Suppressor macrophage treated with lipopolysaccharide for 1 hour (primary cell): ENCODE data around the gene GCNT1.
A peak's percentile ranks its signal among the peaks of the same experiment; 100 is the strongest.
"Not testable (repeated sequence)": the region's sequence is repeated elsewhere in the genome, so short reads cannot be mapped to it uniquely, and the experiment has no call there.

Experiments
- DNase-seq, 3 donors: peaks; one replicate each; pipeline ENCODE4 v3.0.0-alpha.2; 2020 to 2022

GCNT1 gene

DNA sequence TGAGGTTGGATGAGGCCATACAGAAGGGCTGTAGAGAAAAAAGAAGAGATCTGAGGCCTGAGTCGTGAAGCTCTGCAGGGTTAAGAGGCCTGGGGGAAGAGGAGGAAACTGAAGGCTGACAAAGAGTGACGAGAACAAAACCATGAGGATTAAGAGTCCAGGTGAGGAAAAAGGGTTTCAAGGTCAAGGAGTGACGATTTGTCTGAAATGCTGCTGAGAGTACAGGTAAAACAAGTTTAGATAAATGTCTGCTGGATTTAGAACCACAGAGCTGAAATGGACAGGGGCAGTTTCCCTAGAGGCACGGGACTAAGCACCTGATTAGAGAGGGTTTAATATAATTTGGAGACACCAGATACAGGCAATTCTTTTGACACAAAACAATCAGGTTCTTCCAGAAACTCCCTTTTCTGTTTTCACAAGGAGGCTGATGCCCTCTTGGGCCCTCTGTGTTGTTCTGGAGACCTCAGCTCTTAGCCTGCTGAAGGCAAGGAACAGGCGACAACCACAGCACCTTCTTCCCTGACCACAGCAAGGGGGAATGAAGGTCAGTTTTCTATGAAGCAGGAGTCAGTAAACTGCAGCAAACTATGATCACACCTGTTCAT, 14.6 kb upstream of the GCNT1 start:
- DNase-seq, result no peak

DNA sequence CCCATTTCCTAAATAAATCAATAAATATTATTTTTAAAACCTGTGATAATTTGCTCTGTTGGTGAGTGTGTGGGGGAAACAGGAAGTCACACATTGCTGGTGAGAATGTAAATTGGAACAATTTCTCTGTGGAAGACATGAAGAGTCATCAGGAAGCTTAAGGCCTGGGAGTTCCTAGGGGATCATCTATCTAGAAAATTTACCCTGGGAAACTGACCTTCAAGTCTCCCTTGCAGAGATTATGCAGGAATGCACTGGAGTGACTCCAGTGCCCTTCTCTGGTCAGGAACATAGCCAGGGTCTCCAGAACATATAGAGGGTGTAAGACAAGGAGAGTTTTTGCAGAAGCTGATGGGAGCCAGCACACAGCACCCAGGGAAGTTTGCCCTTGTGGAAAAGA, 13.0 kb upstream of the GCNT1 start:
- no peak for DNase-seq

DNA sequence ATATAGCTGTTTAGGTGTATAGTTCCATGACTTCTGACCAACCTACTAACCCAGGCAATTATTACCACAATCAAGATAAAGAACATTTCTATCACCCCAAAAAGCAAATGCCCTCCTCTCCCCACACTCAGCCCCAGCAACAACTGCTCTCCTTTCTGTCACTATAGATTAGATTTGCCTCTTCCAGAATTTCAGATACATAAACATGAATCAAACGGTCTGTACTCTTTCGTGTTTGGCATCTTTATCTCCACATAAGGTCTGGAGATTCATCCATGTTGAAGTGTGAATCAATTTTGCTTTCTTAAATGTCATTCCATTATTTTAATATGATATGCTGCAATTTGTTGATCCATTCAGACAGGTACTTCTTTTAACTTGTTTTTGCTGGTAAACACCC, 10.5 kb upstream of the GCNT1 start:
- no peak for DNase-seq

DNA sequence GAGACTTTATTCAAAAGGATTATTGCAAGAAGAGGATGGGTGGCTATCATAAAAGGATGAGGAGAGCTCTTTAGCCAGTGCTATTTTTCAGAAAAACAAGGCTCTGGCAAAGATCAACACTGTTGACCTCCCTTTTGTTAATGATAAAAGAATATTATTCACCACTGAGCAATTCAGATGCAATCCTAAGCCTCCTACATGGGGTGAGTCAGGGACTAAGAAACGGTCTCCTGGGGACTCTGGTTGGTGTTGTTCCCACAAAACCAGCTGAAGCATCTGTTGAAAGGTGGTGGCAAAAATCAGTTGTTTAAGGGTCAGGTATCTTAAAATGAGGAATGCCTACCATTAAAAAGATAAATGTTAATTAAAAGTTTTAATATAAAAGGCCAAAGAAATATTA, 7.7 kb upstream of the GCNT1 start:
- peak in 2 of 3 donors; percentile 38 to 47 for DNase-seq

DNA sequence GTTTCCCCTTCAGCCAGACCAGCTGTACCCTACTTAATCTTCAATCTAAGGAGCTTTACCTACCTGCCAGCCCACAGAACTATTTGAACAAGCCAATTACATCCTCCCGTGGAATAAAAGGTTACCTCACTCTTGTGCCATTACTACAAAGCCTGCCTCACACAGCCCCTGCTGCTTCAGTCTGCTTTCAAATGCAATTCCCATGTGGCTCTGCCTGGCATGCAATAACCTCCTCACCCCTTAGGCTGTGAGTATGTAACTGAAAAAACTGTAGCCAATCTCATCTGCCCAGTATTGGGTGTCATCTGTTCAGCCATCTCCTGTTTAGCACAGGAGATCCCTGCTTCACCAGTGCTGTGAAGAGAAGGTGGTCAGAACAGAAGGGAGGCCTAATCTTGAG, 6.1 kb upstream of the GCNT1 start:
- no peak for DNase-seq

DNA sequence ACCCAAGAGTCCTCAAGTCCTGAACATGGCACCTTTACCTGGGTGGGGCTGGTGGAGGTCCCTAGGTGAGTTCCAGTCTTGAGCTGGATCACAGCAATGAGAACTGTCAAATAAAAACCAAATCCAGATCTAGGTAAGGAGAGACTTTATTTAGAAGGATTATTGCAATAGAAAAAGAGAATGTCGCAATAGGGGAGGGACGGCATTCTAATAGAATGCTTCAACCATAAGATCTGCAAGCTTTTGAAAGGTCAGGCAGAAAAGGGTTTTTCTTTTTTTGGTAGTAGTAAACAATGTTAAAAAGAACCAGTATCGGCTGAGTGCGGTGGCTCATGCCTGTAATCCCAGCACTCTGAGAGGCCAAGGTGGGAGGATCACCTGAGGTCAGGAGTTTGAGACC, 5.2 kb upstream of the GCNT1 start:
- peak in 1 of 3 donors; percentile 40 for DNase-seq

DNA sequence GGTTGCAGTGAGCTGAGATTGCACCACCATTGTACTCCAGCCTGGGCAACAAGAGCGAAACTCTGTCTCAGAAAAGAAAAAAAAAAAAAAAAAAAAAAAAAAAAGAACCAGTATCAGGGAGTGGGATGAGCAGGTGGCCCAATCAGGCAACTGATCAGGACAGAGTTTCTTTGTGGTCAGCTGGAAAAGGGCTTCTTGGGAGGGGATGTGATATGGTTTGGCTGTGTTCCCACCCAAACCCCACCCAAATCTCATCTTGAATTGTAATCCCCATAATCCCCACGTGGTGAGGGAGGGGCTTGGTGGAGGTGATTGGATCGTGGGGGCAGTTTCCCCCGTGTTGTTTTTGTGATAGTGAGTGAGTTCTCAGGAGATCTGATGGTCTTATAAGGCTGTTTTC, 4.7 kb upstream of the GCNT1 start:
- DNase-seq, result no peak

DNA sequence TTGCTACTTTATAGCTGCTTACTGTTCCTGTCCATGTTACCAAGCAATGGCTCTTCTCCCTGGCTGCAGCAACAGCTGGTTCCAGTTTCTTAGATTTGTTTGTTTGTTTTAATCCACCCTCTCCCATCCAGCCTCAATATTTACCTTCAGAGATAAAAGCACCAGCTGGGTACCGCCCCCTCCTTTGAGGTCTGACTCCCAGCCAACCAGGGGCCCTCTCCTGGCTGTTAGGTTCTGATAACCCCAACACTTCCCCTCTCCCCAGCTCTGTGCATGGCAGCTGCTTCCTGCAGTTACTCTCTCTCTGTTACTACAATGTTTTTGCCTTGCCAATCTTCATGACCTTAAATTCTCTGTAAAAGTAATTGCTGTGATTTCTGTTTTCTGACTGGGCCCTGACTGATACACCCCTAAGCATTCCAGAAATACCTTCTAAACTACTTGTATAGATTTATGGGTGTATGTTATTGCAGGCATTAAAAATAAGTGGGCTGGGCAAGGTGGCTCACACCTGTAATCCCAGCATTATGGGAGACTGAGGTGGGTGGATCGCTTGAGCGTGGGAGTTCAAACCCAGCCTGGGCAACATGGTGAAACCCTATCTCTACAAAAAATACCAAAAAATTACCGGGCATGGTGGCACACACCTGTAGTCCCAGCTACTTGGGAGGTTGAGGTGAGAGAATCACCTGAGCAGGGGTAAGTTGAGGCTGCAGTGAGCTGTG, 2.6 kb upstream of the GCNT1 start:
- DNase-seq, result peak in 1 of 3 donors; percentile 44

DNA sequence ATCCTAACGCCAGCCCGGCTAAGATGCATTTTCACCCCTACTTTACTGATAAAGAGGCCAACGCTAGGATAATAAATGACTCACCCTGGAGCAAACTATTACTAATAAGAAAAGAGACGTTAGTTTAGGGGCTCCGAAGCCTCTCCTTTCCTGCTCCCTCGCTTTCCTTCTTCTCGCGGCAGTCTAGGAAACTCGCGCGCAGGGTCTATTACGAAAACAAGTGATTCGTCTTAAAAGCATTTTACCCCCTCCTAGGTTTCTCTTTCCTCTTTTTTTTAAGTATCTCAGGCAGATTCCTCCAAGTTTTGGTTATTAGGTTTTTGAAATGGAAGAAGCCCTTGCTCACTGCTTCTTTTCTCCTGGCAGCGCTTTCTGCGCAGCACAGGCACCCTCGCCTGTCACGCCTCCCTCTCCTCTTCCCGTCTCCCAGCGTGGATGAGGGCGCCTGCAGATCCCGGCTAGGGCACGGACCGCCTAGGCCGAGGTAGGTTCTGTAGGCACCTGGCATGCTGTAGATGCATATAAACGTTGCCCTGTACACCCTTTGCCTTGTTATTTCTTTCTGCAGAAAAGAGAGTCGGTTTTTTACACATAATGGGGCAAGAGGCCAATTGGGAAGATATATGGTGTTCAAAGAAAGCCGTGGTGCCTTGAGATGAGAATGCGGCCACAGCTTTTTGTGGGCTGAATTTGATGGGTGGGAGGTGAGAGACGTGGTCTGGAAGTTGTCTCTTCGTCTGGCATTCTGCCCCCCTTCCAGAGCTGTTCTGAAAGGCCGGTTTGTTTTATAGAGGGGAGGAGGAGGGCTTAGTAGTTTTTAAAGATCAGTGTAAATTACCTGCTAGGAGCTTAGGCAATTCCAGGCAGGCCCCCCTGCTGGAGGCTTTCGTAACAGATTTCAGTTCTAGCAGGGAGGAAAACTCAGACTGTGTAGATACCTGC, 983 bp downstream of the GCNT1 start:
- DNase-seq, result peak; percentile 63 to 68 (median 67)

DNA sequence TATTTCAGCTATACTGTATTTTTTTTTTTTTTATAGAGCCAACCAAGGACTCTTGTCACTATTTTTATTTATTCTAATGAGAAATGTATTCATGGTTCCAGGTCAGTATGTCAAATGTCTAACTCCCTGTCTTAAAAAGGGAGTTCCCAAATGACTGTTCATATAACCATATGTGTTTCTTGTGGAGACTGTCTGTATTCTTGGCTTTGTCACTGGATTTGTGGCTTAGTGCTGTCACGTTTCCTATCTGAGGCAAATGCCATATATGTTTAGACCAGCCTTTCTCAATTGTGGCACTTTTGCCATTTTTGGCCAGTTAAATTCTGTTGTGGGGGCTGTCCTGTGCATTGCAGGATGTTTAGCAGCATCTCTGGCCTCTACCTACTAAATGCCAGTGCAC, 3.1 kb downstream of the GCNT1 start:
- peak in 2 of 3 donors; percentile 46 to 62 for DNase-seq

DNA sequence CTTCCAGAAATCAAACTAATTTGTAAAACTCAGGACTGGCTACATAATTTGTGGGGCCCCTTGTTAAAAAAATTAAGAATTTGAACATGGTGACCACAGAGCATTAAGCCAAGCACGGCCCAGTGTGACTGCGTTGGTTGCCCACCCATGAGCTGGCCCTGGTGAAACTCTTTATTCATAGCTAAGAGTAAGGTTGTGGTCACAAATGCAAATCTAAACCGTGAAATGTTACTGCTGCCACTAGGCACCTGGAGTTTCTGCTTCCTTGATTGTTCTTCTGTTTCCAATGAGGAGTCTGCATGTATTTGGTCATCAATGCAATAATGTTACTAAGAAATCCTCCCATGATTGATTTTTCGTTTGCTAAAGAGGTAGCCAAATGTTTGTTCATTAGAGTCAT, 4.2 kb downstream of the GCNT1 start:
- no peak for DNase-seq

DNA sequence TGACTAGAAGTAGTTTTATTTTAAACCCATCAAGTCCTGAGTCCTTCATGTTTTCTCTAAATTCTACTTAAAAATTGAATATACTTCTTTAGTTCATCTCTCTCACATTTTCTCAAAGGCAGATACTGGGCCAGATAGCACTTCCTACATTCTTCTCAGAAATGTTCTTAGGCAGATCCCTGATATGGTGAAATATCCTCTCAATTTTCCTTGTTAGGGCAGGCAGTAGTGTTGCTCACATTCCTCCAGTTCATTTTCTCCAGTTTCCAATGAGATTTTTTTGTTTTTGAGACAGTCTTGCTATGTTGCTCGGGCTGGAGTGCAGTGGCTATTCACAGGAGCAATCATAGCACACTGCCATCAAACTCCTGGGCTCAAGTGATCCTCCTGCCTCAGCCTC, 5.7 kb downstream of the GCNT1 start:
- DNase-seq, result no peak

DNA sequence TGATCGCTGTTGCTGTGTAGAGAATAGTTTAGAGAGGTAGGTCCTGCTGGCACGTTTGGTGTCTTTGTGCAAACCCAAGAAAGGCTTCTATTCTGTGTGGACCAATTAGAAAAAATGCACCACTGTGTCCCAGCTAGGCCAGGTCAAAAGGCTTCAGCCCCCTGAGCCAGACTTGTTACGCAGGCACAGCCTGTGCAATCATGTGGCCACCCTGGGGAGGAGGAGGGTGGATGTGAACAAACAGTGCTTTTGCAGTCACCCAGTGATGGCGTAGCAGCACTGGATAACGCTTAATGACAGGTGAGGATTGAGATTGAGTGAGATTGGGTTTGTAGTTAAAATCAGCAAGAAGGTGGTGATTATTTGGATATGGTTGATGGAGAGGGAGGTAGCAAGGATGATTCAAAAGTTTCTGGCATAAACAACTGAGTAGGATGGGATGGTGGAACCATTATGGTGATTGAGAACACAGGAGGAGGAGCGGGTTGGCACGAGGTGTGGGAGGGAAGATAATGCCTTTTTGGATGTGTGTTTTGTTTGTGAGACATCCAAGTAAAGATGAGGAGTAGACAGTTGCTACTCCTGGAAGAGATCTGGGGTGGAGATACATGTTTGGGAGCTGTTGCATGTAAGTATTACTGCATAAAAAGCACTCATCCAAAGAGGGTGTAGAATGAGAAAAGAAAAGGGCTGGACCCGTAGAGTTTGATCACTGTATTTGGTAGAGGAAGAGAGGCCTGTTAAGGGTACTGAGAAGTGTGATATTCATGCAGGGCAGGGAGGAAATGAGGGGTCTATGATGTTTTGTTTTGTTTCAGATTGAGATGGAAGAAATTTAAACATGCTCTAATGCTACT, 6.7 kb downstream of the GCNT1 start:
- DNase-seq, result no peak

DNA sequence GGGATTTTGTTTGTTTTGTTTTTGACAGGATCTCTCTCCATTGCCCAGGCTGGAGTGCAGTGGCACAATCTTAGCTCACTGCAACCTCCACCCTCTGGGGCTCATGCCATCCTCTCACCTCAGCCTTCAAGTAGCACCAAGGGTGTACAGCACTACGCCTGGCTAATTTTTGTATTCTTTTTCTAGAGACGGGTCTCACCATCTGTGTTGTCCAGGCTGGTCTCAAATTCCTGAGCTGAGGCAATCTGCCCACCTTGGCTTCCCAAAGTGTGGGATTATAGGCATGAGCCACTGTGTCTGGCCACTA, 7.3 kb downstream of the GCNT1 start:
- DNase-seq, result no peak

DNA sequence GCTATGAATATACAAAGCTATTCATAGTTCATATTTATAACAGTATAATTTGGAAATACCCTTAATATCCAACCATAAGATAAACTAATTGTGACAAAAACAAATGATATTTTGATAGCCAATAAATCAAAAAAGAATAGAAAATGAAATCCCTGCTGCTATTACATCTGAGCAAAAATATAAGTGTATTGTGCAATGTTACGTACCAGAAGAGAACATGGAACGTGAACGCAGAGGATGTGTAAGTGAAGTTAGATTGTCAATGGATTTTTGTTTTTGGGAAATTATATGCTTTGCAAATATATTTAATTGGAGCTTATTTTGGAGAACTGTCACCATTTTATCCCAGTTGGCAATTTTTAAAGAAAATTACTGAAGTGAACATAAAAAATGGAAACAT, 15.4 kb downstream of the GCNT1 start:
- no peak for DNase-seq

DNA sequence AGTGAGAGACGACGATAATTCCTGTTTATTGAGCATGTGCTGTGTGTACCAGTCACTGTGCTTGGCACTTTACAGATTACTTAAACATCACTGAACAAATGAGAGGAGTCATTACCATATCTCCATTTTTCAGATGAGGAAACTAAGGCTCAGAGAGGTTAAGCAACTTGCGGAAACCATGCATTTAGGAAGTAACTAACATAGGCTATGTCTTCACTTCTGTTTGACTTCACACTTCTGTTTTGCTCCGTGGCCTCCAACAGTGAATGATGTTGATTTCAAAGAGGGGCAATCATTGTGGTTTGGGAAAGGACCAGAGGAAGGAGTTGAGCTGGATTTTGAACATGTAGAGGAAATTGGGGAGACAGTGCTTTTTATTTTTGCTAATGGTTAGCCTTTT, 16.7 kb downstream of the GCNT1 start:
- DNase-seq, result peak; percentile 33 to 62 (median 59)

DNA sequence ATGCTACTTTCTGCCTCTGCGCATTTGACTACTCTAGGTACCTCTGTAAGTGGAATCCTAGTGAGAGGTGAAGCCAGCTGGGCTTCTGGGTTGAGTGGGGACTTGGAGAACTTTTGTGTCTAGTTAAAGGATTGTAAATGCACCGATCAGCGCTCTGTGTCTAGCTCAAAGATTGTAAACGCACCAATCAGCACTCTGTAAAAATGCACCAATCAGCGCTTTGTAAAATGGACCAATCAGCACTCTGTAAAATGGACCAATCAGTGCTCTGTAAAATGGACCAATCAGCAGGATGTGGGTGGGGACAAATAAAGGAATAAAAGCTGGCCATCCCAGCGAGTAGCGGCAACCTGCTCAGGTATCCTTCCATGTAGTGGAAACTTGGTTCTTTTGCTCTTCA, 18.8 kb downstream of the GCNT1 start:
- not testable (repeated sequence) for DNase-seq

DNA sequence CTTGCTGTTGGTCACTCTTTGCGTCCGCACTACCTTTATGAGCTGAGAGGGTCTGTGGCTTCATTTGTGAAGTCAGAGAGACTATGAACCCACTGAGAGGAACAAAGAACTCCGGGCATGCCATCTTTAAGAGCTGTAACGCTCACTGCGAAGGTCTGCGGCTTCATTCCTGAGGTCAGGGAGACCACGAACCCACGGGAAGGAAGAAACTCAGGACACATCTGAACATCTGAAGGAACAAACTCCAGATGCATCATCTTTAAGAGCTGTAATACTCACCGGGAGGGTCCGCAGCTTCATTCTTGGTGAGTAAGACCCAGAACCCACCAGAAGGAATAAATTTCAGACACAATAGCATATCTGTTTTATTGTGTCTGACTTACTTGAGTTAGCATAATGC, 19.2 kb downstream of the GCNT1 start:
- DNase-seq, result no peak

DNA sequence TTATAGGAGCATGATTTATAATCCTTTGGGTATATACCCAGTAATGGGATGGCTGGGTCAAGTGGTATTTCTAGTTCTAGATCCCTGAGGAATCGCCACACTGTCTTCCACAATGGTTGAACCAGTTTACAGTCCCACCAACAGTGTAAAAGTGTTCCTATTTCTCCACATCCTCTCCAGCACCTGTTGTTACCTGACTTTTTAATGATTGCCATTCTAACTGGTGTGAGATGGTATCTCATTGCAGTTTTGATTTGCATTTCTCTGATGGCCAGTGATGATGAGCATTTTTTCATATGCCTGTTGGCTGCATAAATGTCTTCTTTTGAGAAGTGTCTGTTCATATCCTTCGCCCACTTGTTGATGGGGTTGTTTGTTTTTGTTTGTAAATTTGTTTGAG, 20.4 kb downstream of the GCNT1 start:
- not testable (repeated sequence) for DNase-seq

DNA sequence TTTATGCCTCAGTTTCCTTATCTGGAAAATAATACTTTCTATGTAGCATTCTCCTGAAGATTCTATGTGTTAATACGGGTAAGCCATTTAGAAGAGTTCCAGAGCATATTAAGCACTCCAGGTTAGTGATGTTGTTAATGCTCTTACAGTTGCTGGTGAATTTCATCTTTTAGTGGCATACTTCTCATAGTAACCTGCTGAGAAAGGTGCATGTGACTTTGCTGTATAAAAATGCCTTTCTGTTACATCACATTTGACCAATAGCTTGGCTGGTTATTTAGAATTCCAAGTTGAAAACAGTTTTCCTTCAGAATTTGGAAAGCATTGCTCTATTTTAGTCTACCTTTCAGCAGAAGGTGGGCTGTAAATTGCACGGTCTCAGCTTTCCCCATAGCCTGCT, 27.2 kb downstream of the GCNT1 start:
- DNase-seq, result no peak

DNA sequence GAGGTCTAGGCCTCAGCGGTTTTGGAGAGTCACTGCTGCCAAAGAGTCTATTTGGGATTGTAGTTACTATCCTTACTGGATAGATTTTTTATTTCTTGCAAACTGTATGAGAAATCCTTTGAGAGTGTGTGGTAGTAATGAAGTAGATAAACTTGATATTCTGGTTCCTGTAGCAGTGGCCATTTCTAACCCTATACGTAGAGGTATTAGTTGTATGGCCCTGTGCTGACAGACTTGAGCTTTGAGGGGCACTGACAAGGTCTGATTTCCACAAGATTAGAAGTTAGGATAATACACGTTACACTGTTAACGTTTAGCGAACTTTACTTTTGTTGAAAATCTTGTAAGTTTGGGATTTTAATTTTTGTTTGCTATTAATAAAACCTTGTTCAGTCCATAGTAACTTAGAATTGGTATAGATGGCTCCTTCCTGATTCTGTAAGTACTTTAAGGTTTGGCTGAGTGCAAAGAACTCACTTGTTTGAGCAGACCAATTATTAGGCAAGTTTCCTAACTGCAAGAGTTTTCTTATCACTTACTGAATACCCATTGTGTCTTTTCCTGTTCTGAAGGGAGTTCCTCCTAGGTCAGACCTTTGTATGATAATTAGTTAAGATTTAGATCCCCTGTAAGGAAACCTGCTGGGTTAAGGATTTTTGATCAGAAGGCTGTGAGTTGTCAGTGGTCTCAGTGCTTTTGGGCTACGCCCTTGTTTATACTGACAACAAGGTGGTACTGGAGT, 31.4 kb downstream of the GCNT1 start:
- peak in 1 of 3 donors; percentile 41 for DNase-seq

DNA sequence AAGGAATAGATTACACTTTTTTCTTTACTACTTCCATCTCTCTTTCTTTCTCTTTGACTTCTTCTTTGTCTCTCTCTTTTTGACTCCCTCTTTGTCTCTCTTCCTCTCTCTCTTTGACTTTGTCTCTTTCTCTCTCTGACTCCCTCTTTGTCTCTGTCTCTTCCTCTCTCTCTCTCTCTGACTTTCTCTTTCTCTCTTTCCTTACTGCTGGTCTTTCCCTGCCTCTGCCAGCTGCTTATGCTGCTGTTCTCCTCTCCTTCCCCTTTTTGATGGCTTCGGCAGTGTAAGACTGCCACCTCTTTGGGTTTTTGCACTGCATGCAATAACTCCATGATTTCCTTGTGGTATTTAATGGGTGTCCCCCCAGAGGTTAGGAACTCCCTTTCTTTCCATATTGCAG, 32.1 kb downstream of the GCNT1 start:
- peak; percentile 40 to 46 (median 43) for DNase-seq
